ENCODE data around the gene FGF14.

DNA sequence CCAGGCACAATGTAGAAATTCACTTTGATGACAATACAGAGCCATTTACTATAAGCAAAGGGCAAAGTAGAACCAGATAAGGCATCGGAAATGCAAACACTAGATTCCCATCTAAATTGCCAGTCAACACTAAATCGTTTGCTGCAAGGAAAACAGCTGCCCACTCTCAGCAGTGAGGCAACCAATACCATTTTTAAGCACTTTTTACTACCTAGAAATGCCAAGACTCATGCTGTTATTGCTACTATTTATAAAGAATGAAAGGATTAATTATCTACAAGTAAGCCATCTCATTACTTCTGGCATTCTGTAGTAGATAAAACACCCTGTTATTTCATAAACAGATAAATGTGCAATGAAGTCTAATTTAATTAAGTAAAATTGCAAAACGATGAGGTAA, 422.0 kb downstream of the FGF14 start:
- TF ChIP-seq GATA3 (IDR thresholded peaks at IDR 0.05; ENCODE audit: low read depth, low read length) (peak; percentile 88), GATA2 (IDR thresholded peaks at IDR 0.05; ENCODE audit: low read depth, low read length) (peak; percentile 94)
